NCI-H524 (cell line): ENCODE measurements around the gene TBP.
"Not testable (repeated sequence)": the region's sequence is repeated elsewhere in the genome, so short reads cannot be mapped to it uniquely, and the experiment has no call there.

Experiments used
- DNase-seq, 2 experiments: peaks; one replicate each; lab custom pipeline; 2025; lab: John Stamatoyannopoulos, UW

TBP gene

GRCh38 chr6:170605574-170606259, 51.5 kb downstream of the TBP start:
- DNase-seq, result no peak

GRCh38 chr6:170609225-170609624, 55.1 kb downstream of the TBP start:
- peak in 1 of 2 experiments; percentile 13 for DNase-seq

- not testable (repeated sequence) for DNase-seq
Measured at GRCh38 chr6:170612256-170612804, 58.2 kb downstream of the TBP start.

GRCh38 chr6:170616020-170616554, 61.9 kb downstream of the TBP start:
- DNase-seq, result not testable (repeated sequence)
